Measurements from ENCODE around the gene B3GNT4. TPM values are rescaled to one million over a fixed set of nuclear protein-coding genes. Genes with fewer than 3 reads are reported as not detected.

B3GNT4 gene
- total RNA-seq, 4 donors from 2014 or later, result not detected

DNA sequence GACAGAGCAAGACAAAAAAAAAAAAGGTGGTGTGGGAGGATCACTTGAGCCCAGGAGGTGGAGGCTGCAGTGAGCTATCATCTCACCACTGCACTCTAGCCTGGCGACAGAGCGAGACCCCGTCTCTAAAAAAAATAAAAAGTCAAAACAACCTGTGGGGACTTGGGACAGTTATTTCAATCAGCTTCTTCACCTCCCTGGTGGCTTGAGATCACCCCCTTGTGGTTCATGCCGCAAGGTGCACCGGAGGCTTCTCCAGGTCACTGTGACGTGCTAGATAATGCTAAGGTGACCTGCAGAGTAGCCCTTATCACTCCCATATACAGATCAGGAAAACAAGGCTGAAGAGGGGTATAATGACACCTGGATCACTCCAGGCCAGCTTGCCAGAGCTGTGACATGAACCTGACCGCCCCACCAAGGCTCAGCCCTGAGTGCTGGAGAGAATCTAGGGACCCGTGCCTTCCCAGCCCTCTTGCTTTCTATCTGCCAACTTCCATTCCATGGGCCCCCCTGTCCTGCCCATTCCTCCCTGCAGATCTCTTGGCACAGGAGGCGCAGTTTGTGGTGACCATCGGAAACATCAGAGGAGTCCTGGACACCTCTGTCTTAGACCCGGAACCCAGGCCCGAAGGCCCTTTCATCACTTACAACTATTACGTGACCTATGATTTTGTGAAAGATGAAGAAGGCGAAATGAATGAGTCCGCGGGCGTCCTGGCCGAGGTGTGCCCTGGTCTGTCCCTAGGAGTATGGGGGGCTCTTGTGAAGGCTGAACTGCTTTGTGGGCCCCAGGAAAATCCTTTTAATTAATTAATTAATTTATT, 12.5 kb upstream of the B3GNT4 start:
- intact Hi-C loops (cut with DNase I), result loop anchor here (10.0 kb wide), 1 partner anchor 56 kb away; no protein-coding TSS in a partner anchor
- Histone ChIP-seq H3K27me3 (peaks cover 0 to 9% (median 0%) of the 10 kb centered on the region in 4 donors), H3K36me3 (no peaks in the 10 kb centered on the region), H3K4me3 (no peak overlapping the region), H3K9me3 (peaks cover 0 to 3% (median 0%) of the 10 kb centered on the region in 4 donors), H3K4me1 (no peaks in the 10 kb centered on the region), H3K27ac (replicated peaks in 1 of 4) (no peak overlapping the region)
- no peak for DNase-seq (ENCODE audit: extremely low spot score)
- 67% methylated on average over 18 of the region's 18 CpGs for WGBS
- TF ChIP-seq, protein P1, sequence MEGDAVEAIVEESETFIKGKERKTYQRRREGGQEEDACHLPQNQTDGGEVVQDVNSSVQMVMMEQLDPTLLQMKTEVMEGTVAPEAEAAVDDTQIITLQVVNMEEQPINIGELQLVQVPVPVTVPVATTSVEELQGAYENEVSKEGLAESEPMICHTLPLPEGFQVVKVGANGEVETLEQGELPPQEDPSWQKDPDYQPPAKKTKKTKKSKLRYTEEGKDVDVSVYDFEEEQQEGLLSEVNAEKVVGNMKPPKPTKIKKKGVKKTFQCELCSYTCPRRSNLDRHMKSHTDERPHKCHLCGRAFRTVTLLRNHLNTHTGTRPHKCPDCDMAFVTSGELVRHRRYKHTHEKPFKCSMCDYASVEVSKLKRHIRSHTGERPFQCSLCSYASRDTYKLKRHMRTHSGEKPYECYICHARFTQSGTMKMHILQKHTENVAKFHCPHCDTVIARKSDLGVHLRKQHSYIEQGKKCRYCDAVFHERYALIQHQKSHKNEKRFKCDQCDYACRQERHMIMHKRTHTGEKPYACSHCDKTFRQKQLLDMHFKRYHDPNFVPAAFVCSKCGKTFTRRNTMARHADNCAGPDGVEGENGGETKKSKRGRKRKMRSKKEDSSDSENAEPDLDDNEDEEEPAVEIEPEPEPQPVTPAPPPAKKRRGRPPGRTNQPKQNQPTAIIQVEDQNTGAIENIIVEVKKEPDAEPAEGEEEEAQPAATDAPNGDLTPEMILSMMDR (IDR thresholded peaks at IDR 0.05), result peak; percentile 49 to 75 (median 71)
- no peak for TF ChIP-seq POLR2AphosphoS5 (IDR thresholded peaks at IDR 0.05)

DNA sequence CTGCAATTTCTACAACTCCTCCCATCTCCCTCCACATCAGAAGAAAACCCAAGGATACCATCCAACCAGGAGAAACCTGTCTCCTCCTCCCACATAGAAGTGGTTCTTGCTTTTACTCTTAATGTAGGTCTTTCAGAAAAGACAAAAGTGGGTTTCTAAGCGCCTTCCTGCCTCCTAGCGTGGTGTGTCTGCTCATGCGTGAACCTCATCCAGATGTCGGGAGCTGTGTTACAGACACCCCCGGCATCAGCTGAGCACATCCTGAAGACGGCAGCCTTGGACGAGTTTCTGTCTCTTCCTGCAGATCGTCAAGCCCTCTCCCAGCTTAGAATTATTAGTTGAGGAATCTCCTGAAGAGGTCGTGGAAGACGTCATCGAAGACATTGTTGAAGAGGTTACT, 11.1 kb upstream of the B3GNT4 start:
- no peaks in the 10 kb centered on the region for H3K4me1 ChIP-seq
- no peak overlapping the region for H3K4me3 ChIP-seq
- H3K9me3 ChIP-seq, result peaks cover 0 to 3% (median 0%) of the 10 kb centered on the region in 4 donors
- DNase-seq (ENCODE audit: extremely low spot score), result no peak
- H3K27ac ChIP-seq (replicated peaks in 1 of 4), result no peak overlapping the region
- TF ChIP-seq, protein P1 (IDR thresholded peaks at IDR 0.05), result no peak
- intact Hi-C loops (cut with DNase I), result loop anchor here (10.0 kb wide), 1 partner anchor 58 kb away; no protein-coding TSS in a partner anchor
- no peaks in the 10 kb centered on the region for H3K36me3 ChIP-seq
- peaks cover 0 to 9% (median 0%) of the 10 kb centered on the region in 4 donors for H3K27me3 ChIP-seq
- WGBS, result 93% methylated on average over 11 of the region's 11 CpGs

DNA sequence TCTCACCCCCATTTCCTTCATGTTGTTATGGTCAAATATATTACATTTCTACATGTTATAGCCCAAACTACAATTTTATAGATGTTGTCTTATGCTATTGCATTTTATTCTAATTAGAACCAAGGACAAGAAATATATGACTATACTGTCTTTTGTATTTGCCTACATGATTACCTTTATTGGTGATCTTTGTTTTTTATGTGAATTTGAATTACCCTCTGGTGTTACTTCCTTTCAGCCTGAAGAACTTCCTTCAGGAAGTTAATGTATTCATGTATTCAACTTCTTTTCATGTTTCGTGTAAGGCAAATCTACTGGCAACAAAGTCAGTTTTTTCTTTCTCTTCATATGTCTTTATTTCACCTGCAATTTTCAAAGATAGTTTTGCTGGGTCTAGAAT, 8.7 kb upstream of the B3GNT4 start:
- H3K4me3 ChIP-seq, result no peak overlapping the region
- peaks cover 0 to 18% (median 0%) of the 10 kb centered on the region in 4 donors for H3K27me3 ChIP-seq
- intact Hi-C loops (cut with DNase I), result loop anchor here (10.0 kb wide), 1 partner anchor 60 kb away; no protein-coding TSS in a partner anchor
- WGBS, result 92% methylated on average over 1 of the region's 1 CpG
- H3K9me3 ChIP-seq, result peaks cover 0 to 3% (median 0%) of the 10 kb centered on the region in 4 donors
- TF ChIP-seq, protein P1 (IDR thresholded peaks at IDR 0.05), result no peak
- no peak for DNase-seq (ENCODE audit: extremely low spot score)
- H3K27ac ChIP-seq (replicated peaks in 1 of 4), result no peak overlapping the region
- H3K36me3 ChIP-seq, result no peaks in the 10 kb centered on the region
- no peaks in the 10 kb centered on the region for H3K4me1 ChIP-seq

DNA sequence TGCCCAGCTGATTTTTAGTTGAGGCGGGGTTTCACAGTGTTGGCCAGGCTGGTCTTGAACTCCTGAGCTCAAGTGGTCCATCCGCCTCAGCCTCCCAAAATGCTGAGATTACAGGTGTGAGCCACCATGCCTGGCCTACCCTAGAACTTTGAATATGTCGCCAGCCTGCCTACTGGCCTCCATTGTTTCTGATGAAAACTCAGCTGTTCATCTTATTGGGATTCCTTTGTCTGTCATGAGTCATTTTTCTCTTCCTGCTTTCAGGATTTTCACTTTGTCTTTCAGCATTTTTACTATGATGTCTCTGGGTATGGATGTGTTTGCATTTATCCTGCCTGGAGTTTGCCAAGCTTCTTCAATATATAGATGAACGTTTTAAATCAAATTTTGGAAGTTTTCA, 8.1 kb upstream of the B3GNT4 start:
- H3K9me3 ChIP-seq, result peaks cover 0 to 3% (median 0%) of the 10 kb centered on the region in 4 donors
- 92% methylated on average over 4 of the region's 4 CpGs for WGBS
- DNase-seq (ENCODE audit: extremely low spot score), result no peak
- H3K4me1 ChIP-seq, result no peaks in the 10 kb centered on the region
- H3K27me3 ChIP-seq, result peaks cover 0 to 18% (median 2%) of the 10 kb centered on the region in 4 donors
- no peak overlapping the region for H3K4me3 ChIP-seq
- H3K27ac ChIP-seq (replicated peaks in 1 of 4), result no peak overlapping the region
- no peak for TF ChIP-seq POLR2A (IDR thresholded peaks at IDR 0.05; ENCODE audit: low read depth)
- TF ChIP-seq, protein P1 (IDR thresholded peaks at IDR 0.05), result no peak
- TF ChIP-seq EP300 (IDR thresholded peaks at IDR 0.05), result no peak
- TF ChIP-seq POLR2AphosphoS5 (IDR thresholded peaks at IDR 0.05), result no peak
- no peaks in the 10 kb centered on the region for H3K36me3 ChIP-seq
- intact Hi-C loops (cut with DNase I), result loop anchor here (10.0 kb wide), 1 partner anchor 61 kb away; no protein-coding TSS in a partner anchor

Measured in esophagus muscularis mucosa (tissue), 4 donors.